ENCODE data around the gene FSTL4. TPM values are rescaled to one million over a fixed set of nuclear protein-coding genes. Genes with fewer than 3 reads are reported as not detected.

The FSTL4 gene
- total RNA-seq, 1 experiment from 2014 or later, result 2.7 TPM

- Histone ChIP-seq H3K9me3 (no peaks in the 10 kb centered on the region), H3K36me3 (ENCODE audit: control insufficient read depth, insufficient read depth, low read length) (no peaks in the 10 kb centered on the region), H3K4me3 (ENCODE audit: low read depth, low read length) (no peak overlapping the region), H3K27me3 (replicated peaks; ENCODE audit: control insufficient read depth, insufficient read depth, low read length) (no peaks in the 10 kb centered on the region), H3K4me1 (peaks cover 7% of the 10 kb centered on the region)
- intact Hi-C loops (cut with micrococcal nuclease; ENCODE audit: unreplicated experiment), result loop anchor here (5.0 kb wide), 1 partner anchor 48 kb away; no protein-coding TSS in a partner anchor
- no peaks in the 10 kb centered on the region for H3K36me3 Mint-ChIP-seq (ENCODE audit: insufficient read depth, unreplicated experiment)
- CTCF ChIA-PET, result interaction anchor here (0.5 kb wide), 1 partner anchor 134 kb away, joined by 4 read pairs; no protein-coding TSS in a partner anchor
- no TSS peak for BruUV-seq (replicated peaks)
- H3K4me3 Mint-ChIP-seq (ENCODE audit: unreplicated experiment), result no peak overlapping the region
- H3K27ac Mint-ChIP-seq (ENCODE audit: unreplicated experiment), result no peak overlapping the region
- no peak for DNase-seq
- H3K9me3 Mint-ChIP-seq (ENCODE audit: unreplicated experiment), result no peaks in the 10 kb centered on the region
- H3K4me1 Mint-ChIP-seq (ENCODE audit: low read depth, unreplicated experiment), result peaks cover 5% of the 10 kb centered on the region
- POLR2A ChIA-PET, result no interaction called here
- no peaks in the 10 kb centered on the region for H3K27me3 Mint-ChIP-seq (ENCODE audit: insufficient read depth, unreplicated experiment)
- TF ChIP-seq CTCF (IDR thresholded peaks at IDR 0.05; ENCODE audit: insufficient read depth in 1 of 2, low read depth in 1 of 2, low read length in 1 of 2, severe bottlenecking in 1 of 2, unreplicated experiment in 1 of 2), result no peak
Measured at GRCh38 chr5:133245191-133246052, 366.9 kb downstream of the FSTL4 start.

GRCh38 chr5:133244242-133244641, 368.1 kb downstream of the FSTL4 start:
- H3K27me3 Mint-ChIP-seq (ENCODE audit: insufficient read depth, unreplicated experiment), result no peaks in the 10 kb centered on the region
- no peaks in the 10 kb centered on the region for H3K27me3 ChIP-seq (replicated peaks; ENCODE audit: control insufficient read depth, insufficient read depth, low read length)
- H3K4me3 ChIP-seq (ENCODE audit: low read depth, low read length), result no peak overlapping the region
- H3K4me1 Mint-ChIP-seq (ENCODE audit: low read depth, unreplicated experiment), result peaks cover 6% of the 10 kb centered on the region
- BruUV-seq (replicated peaks), result no TSS peak
- H3K4me3 Mint-ChIP-seq (ENCODE audit: unreplicated experiment), result no peak overlapping the region
- intact Hi-C loops (cut with micrococcal nuclease; ENCODE audit: unreplicated experiment), result no loop called here
- DNase-seq, result no peak
- H3K4me1 ChIP-seq, result peaks cover 13% of the 10 kb centered on the region
- H3K9me3 ChIP-seq, result no peaks in the 10 kb centered on the region
- no peak for TF ChIP-seq CTCF (IDR thresholded peaks at IDR 0.05; ENCODE audit: insufficient read depth in 1 of 2, low read depth in 1 of 2, low read length in 1 of 2, severe bottlenecking in 1 of 2, unreplicated experiment in 1 of 2)
- no peak overlapping the region for H3K27ac Mint-ChIP-seq (ENCODE audit: unreplicated experiment)
- POLR2A ChIA-PET, result no interaction called here
- H3K9me3 Mint-ChIP-seq (ENCODE audit: unreplicated experiment), result no peaks in the 10 kb centered on the region
- no peaks in the 10 kb centered on the region for H3K36me3 Mint-ChIP-seq (ENCODE audit: insufficient read depth, unreplicated experiment)
- H3K36me3 ChIP-seq (ENCODE audit: control insufficient read depth, insufficient read depth, low read length), result no peaks in the 10 kb centered on the region
- CTCF ChIA-PET, result interaction anchor here (1.0 kb wide), 1 partner anchor 43 kb away, joined by 3 read pairs; no protein-coding TSS in a partner anchor

- Histone ChIP-seq H3K4me1 (peaks cover 13% of the 10 kb centered on the region), H3K4me3 (ENCODE audit: low read depth, low read length) (no peak overlapping the region), H3K9me3 (no peaks in the 10 kb centered on the region), H3K36me3 (ENCODE audit: control insufficient read depth, insufficient read depth, low read length) (no peaks in the 10 kb centered on the region), H3K27me3 (replicated peaks; ENCODE audit: control insufficient read depth, insufficient read depth, low read length) (no peaks in the 10 kb centered on the region)
- TF ChIP-seq CTCF (IDR thresholded peaks at IDR 0.05; ENCODE audit: insufficient read depth in 1 of 2, low read depth in 1 of 2, low read length in 1 of 2, severe bottlenecking in 1 of 2, unreplicated experiment in 1 of 2), result no peak
- Mint-ChIP-seq H3K4me3 (ENCODE audit: unreplicated experiment) (no peak overlapping the region), H3K9me3 (ENCODE audit: unreplicated experiment) (no peaks in the 10 kb centered on the region), H3K4me1 (ENCODE audit: low read depth, unreplicated experiment) (peaks cover 6% of the 10 kb centered on the region), H3K36me3 (ENCODE audit: insufficient read depth, unreplicated experiment) (no peaks in the 10 kb centered on the region), H3K27me3 (ENCODE audit: insufficient read depth, unreplicated experiment) (no peaks in the 10 kb centered on the region), H3K27ac (ENCODE audit: unreplicated experiment) (no peak overlapping the region)
- CTCF ChIA-PET, result interaction anchor here (1.0 kb wide), 1 partner anchor 44 kb away, joined by 3 read pairs; no protein-coding TSS in a partner anchor
- BruUV-seq (replicated peaks), result no TSS peak
- POLR2A ChIA-PET, result no interaction called here
- intact Hi-C loops (cut with micrococcal nuclease; ENCODE audit: unreplicated experiment), result no loop called here
- DNase-seq, result no peak
Measured at GRCh38 chr5:133243196-133243595, 369.1 kb downstream of the FSTL4 start.
